NCI-H774 (cell line): ENCODE measurements around the gene NDUFB7.
A peak's percentile ranks its signal among the peaks of the same experiment; 100 is the strongest.

Experiments
- DNase-seq: peaks from one replicate; lab custom pipeline; 2025; lab: John Stamatoyannopoulos, UW

The NDUFB7 gene

GRCh38 chr19:14520543-14520942 lies 51.3 kb downstream of the NDUFB7 start:
- no peak for DNase-seq

DNA sequence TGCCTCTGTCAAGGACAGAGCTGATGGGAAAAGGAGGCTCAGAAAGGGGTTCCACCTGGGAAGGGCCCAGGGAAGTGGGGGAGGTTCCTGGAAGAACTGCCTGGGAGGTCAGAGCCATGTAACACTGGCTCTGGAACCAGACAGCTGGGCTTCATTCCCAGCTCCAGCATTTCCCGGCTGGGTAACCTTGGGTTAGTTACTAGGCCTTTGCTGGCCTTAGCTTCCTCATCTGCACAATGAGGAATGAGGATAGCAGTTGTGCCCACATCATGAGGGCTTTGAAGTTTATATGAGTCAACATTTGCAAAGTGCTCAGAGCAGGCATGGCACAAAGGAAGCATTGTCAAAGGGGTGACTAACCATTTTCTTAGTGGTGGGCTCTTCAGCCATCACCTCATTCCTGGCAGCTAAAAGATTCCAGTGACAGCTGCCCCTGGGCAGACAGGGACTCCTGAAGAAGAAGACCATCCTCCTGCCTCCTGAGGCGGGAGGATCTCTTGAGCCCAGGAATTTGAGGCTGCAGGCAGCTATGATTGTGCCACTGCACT lies 51.9 kb downstream of the NDUFB7 start:
- no peak for DNase-seq

DNA sequence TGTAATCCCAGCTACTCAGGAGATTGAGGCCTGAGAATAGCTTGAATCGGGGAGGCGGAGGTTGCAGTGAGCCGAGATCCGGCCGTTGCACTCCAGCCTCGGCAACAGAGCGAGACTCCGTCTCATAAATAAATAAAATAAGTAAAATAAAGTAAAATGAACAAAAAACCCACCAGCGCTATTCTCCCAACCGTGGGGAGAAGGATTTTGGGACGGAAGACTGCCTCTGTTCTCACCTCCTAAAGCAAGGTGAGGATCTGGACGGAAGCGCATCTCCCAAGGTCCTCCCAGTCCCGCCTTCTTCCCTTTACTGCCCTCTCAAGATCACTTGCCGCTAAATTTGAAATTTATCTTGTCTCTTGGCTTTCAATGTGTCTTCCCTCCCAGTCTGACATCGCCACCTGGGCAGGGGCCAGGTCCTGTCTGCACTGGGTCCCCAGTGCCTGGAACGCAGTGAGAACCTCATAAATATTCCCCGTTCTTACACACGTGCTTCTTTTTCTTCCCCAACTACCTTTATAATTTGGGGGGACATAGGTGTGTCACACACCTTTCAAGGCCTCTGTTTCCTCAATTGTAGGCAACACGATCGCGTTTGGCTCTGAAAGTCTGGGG lies 52.5 kb downstream of the NDUFB7 start:
- DNase-seq, result no peak

- peak; percentile 54 for DNase-seq
These were observed 53.9 kb downstream of the NDUFB7 start, which contains the start of gene DNAJB1 for GRCh38 chr19:14517840-14518505. Gene DNAJB1 (minus strand): TSS chr19:14518397. CDS start chr19:14518349, 48 bp downstream.

DNA sequence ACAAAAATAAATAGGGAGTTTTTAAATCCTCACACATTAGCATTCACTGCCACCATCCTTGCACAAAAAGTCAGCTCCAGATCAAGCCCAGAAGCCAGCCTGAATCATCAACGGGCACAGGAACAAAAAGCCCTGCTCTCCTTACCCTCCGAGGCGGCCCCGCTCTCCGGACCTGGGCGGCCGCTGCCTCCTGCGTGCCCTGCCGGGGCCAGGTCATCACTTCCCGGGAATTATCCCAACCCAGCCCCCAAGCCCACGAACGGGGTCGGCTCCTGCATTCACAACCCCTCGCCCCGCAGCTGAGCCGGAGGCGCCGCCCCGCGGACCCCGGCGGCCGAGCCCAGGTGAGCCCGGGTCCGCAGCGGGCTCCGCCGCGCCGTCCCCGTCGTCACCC lies 54.4 kb downstream of the NDUFB7 start:
- no peak for DNase-seq

DNA sequence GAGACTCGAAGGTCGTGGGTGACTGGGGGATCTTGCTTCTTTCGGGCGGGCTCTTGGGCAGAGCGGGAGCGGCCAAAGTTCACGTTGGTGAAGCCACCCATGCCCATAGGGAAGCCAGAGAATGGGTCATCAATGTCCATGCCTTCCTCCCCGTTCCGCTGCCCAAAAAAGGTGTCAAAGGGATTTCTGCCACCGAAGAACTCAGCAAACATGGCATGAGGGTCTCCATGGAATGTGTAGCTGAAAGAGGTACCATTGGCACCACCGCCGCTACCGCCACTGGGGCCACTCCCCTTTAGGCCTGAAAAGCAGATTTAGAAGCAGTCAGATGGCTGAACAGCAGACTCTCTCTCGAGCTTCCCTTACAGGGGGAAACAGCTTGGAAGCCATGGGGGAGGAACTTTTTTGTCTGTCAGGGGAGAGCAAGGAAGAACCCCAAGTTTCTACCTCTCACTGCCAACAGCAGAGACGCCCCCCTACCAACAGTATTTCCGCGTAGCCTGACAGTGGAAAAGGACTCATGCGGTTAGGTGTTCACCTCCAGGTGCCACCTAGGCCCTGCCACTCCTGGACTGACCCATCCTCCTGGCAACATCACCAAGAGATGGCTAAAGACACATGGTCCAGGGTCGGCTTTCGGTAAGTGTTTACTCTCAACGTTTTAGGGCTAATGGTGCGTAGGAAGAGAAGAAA lies 55.0 kb downstream of the NDUFB7 start:
- DNase-seq, result no peak
